SK-N-SH (cell line): Measurements from ENCODE around the gene CELA3B. TPM values are rescaled to one million over a fixed set of nuclear protein-coding genes. Genes with fewer than 3 reads are reported as not detected.

Source experiments
- CTCF ChIA-PET: fragments of 300-600, 350-600 bp; formaldehyde crosslinking; extraction: SDS; loops from one replicate; lab custom pipeline; 2021; lab: Yijun Ruan, JAX
- POLR2A ChIA-PET: fragments of 350-600 bp; sonication (Branson Sonifier 250); formaldehyde crosslinking; extraction: SDS; loops from one replicate; lab custom pipeline; 2020; ENCODE audit warnings: antibody characterized with exemption, inconsistent platforms; lab: Yijun Ruan, JAX
- DNase-seq: peaks from one replicate; pipeline ENCODE4 v3.0.0; 2012
- H2AFZ ChIP-seq: fragments of 200-600 bp; sonication (generic); 2 replicates; pipeline ENCODE4 v1.8.1; 2016; ENCODE audit warnings: antibody characterized with exemption, mild to moderate bottlenecking, low read depth
- H3F3A ChIP-seq: fragments of 200-600 bp; sonication (generic); replicated peaks from 2 replicates; pipeline ENCODE3; 2016; ENCODE audit warnings: antibody characterized with exemption, mild to moderate bottlenecking; ENCODE audit not compliant: insufficient read depth
- H3K27ac ChIP-seq, 2 experiments: fragments of 200-500 bp in 1 of 2; fragments of 200-600 bp in 1 of 2; sonication (Bioruptor generic) in 1 of 2; sonication (generic), shearing (Covaris generic) in 1 of 2; 2 replicates each; pipeline versions ENCODE4 v1.5.1 to v1.6.1; 2014 to 2016; ENCODE audit warnings: low read depth in 2 of 2, inconsistent platforms in 1 of 2, low read length in 1 of 2, mild to moderate bottlenecking in 1 of 2, mixed read lengths in 1 of 2
- H3K27me3 ChIP-seq: fragments of 200-600 bp; sonication (generic), shearing (Covaris generic); 2 replicates; pipeline ENCODE4 v1.6.1; 2016; ENCODE audit warnings: mixed run types; ENCODE audit not compliant: insufficient read depth
- H3K36me3 ChIP-seq, 2 experiments: fragments of 200-500 bp in 1 of 2; fragments of 200-600 bp in 1 of 2; sonication (Bioruptor generic) in 1 of 2; sonication (generic) in 1 of 2; replicated peaks in 1 of 2; 2 replicates each; pipeline versions ENCODE3 to v1.5.1; 2014 to 2016; ENCODE audit warnings: low read length in 1 of 2, mild to moderate bottlenecking in 1 of 2; ENCODE audit not compliant: insufficient read depth in 2 of 2, control insufficient read depth in 1 of 2
- H3K4me1 ChIP-seq, 2 experiments: fragments of 200-500 bp in 1 of 2; fragments of 200-600 bp in 1 of 2; sonication (Bioruptor generic) in 1 of 2; sonication (generic), shearing (Covaris generic) in 1 of 2; 2 replicates each; pipeline versions ENCODE4 v1.5.1 to v1.6.1; 2014 to 2016; ENCODE audit warnings: low read depth in 1 of 2, low read length in 1 of 2, mixed run types in 1 of 2; ENCODE audit not compliant: insufficient read depth in 2 of 2, control insufficient read depth in 1 of 2
- H3K4me2 ChIP-seq: fragments of 200-600 bp; sonication (generic), shearing (Covaris generic); 2 replicates; pipeline ENCODE4 v1.6.1; 2017; ENCODE audit warnings: mixed run types
- H3K4me3 ChIP-seq, 2 experiments: fragments of 200-500 bp in 1 of 2; fragments of 200-600 bp in 1 of 2; sonication (Bioruptor generic) in 1 of 2; sonication (generic), shearing (Covaris generic) in 1 of 2; 2 replicates each; pipeline versions ENCODE4 v1.5.1 to v1.8.1; 2014 to 2016; ENCODE audit warnings: low read depth in 2 of 2, inconsistent platforms in 1 of 2, low read length in 1 of 2, mild to moderate bottlenecking in 1 of 2, mixed read lengths in 1 of 2, moderate library complexity in 1 of 2
- H3K79me2 ChIP-seq: fragments of 200-600 bp; sonication (generic); 2 replicates; pipeline ENCODE4 v1.8.1; 2017; ENCODE audit warnings: mild to moderate bottlenecking; ENCODE audit not compliant: insufficient read depth
- H3K9ac ChIP-seq: fragments of 200-600 bp; sonication (generic); 2 replicates; pipeline ENCODE4 v1.6.1; 2017; ENCODE audit warnings: mixed run types
- H3K9me2 ChIP-seq: fragments of 200-600 bp; sonication (generic); 2 replicates; pipeline ENCODE4 v1.6.1; 2017; ENCODE audit warnings: mixed run types
- H3K9me3 ChIP-seq: fragments of 200-600 bp; sonication (generic); 2 replicates; pipeline ENCODE4 v1.6.1; 2017; ENCODE audit warnings: mixed run types, mild to moderate bottlenecking, moderate library complexity
- H4K20me1 ChIP-seq: fragments of 200-600 bp; sonication (generic); 2 replicates; pipeline ENCODE4 v1.6.1; 2017; ENCODE audit warnings: mild to moderate bottlenecking, mixed run types; ENCODE audit not compliant: insufficient read depth
- CHD2 ChIP-seq: fragments of 150-350 bp; IDR thresholded peaks from 2 replicates; pipeline ENCODE4 v1.6.1; 2018; ENCODE audit warnings: low read length; ENCODE audit not compliant: partially characterized antibody
- CTCF ChIP-seq: fragments of 200-600 bp; sonication (generic); IDR thresholded peaks from 2 replicates; pipeline ENCODE4 v1.6.1; 2017; ENCODE audit warnings: antibody characterized with exemption, mild to moderate bottlenecking, moderate library complexity
- ELF1 ChIP-seq: IDR thresholded peaks from 2 replicates; pipeline ENCODE4 v1.4.0; 2012
- EP300 ChIP-seq, 2 experiments: IDR thresholded peaks; 2 replicates each; pipeline versions ENCODE4 v1.4.0 to v1.6.1; 2012; ENCODE audit warnings: borderline replicate concordance in 1 of 2, low read depth in 1 of 2, low read length in 1 of 2
- EZH2phosphoT487 ChIP-seq: fragments of 200-600 bp; sonication (generic); IDR thresholded peaks from 2 replicates; pipeline ENCODE4 v1.6.1; 2017; ENCODE audit warnings: low read depth, mixed run types, mild to moderate bottlenecking, antibody characterized with exemption, moderate library complexity, borderline replicate concordance
- FOSL2 ChIP-seq: IDR thresholded peaks from 2 replicates; pipeline ENCODE4 v1.4.0; 2012; ENCODE audit warnings: low read depth, mild to moderate bottlenecking, moderate library complexity, borderline replicate concordance
- FOXJ3 ChIP-seq: sonication (generic); formaldehyde crosslinking; IDR thresholded peaks from 2 replicates; pipeline ENCODE4 v1.5.1; 2020; ENCODE audit warnings: mild to moderate bottlenecking, missing genetic modification reagents
- GABPA ChIP-seq: IDR thresholded peaks from 2 replicates; pipeline ENCODE4 v1.4.0; 2012; ENCODE audit warnings: low read depth, mild to moderate bottlenecking
- GATA2 ChIP-seq: sonication (generic); formaldehyde crosslinking; IDR thresholded peaks from 2 replicates; pipeline ENCODE4 v1.5.0; 2020; ENCODE audit warnings: mild to moderate bottlenecking, missing genetic modification reagents
- JUND ChIP-seq: IDR thresholded peaks from 2 replicates; pipeline ENCODE4 v1.4.0; 2012
- MAX ChIP-seq: IDR thresholded peaks from 2 replicates; pipeline ENCODE4 v1.4.0; 2012; ENCODE audit warnings: low read depth
- MEF2A ChIP-seq: IDR thresholded peaks from 2 replicates; pipeline ENCODE4 v1.4.0; 2012; ENCODE audit warnings: low read depth, borderline replicate concordance
- NRF1 ChIP-seq: IDR thresholded peaks from 2 replicates; pipeline ENCODE4 v1.6.1; 2012; ENCODE audit warnings: low read depth, mild to moderate bottlenecking, low read length
- PBX3 ChIP-seq: IDR thresholded peaks from 2 replicates; pipeline ENCODE4; 2012
- RAD21 ChIP-seq: IDR thresholded peaks from 2 replicates; pipeline ENCODE4 v1.6.1; 2012; ENCODE audit warnings: mild to moderate bottlenecking, low read length
- RCOR1 ChIP-seq: fragments of 150-350 bp; IDR thresholded peaks from 2 replicates; pipeline ENCODE4 v1.6.1; 2017; ENCODE audit warnings: antibody characterized with exemption, low read length
- RFX5 ChIP-seq: IDR thresholded peaks from 2 replicates; pipeline ENCODE4 v1.6.1; 2012; ENCODE audit warnings: mild to moderate bottlenecking, improper control_type of control experiment, low read length
- RXRA ChIP-seq: IDR thresholded peaks from 2 replicates; pipeline ENCODE4 v1.4.0; 2012; ENCODE audit warnings: low read depth, mild to moderate bottlenecking, borderline replicate concordance
- SIN3A ChIP-seq: IDR thresholded peaks from 2 replicates; pipeline ENCODE4 v1.6.1; 2012; ENCODE audit warnings: low read depth, mild to moderate bottlenecking, low read length, moderate library complexity, borderline replicate concordance
- SMC3 ChIP-seq: IDR thresholded peaks from 2 replicates; pipeline ENCODE4 v1.6.1; 2012; ENCODE audit warnings: low read depth, low read length, improper control_type of control experiment
- TAF1 ChIP-seq: IDR thresholded peaks from 2 replicates; pipeline ENCODE4 v1.6.1; 2012; ENCODE audit warnings: low read depth, mild to moderate bottlenecking, low read length, moderate library complexity, borderline replicate concordance
- TCF12 ChIP-seq: IDR thresholded peaks from 2 replicates; pipeline ENCODE4 v1.4.0; 2012
- TEAD4 ChIP-seq: IDR thresholded peaks from 2 replicates; pipeline ENCODE4 v1.4.0; 2012; ENCODE audit warnings: mild to moderate bottlenecking, borderline replicate concordance; ENCODE audit not compliant: insufficient read depth
- USF2 ChIP-seq: fragments of 150-350 bp; IDR thresholded peaks from 2 replicates; pipeline ENCODE4 v1.6.1; 2017; ENCODE audit warnings: antibody characterized with exemption, low read length, low read depth, borderline replicate concordance
- YY1 ChIP-seq: IDR thresholded peaks from 2 replicates; pipeline ENCODE4 v1.4.0; 2012; ENCODE audit warnings: low read depth, mild to moderate bottlenecking
- ZBTB33 ChIP-seq: IDR thresholded peaks from 2 replicates; pipeline ENCODE4 v1.4.0; 2012; ENCODE audit warnings: low read depth, borderline replicate concordance
- WGBS: methylation state at CpG from one replicate; pipeline ENCODE4 v1.1.6; 2017; ENCODE audit warnings: low lambda C conversion rate; 5-methylcytosine and 5-hydroxymethylcytosine counted together
- polyA plus RNA-seq, 3 experiments: library from polyadenylated mRNA; depleted of rRNA; stranded (reverse); fragments of >200 nt; gene quantifications; 2 replicates each; pipeline ENCODE4 v1.2.3, GENCODE V29; 2012

The CELA3B gene
- polyA plus RNA-seq, 1 of the 3 experiments (the other 2 are of a cell fraction): not detected

GRCh38 chr1:22025368-22026155 lies 48.7 kb downstream of the CELA3B start:
- POLR2A ChIA-PET: interaction anchor here (0.6 to 2.7 kb wide), 3 partner anchors 10 to 244 kb away, joined by 3 to 29 read pairs (median 4); partner anchors contain the start of gene CDC42
- no peak for TF ChIP-seq FOXJ3 (CRISPR knock-in tag)
- TF ChIP-seq TCF12: no peak
- TF ChIP-seq CTCF: no peak
- 0 out of 2 replicates have a peak, but pooled peaks have one; percentile 53 for TF ChIP-seq ZBTB33
- no peak for TF ChIP-seq EZH2phosphoT487
- TF ChIP-seq MEF2A: peak; percentile 91; the same call in 1 of the 2 replicates
- TF ChIP-seq TAF1: peak; percentile 78; the same call in 1 of the 2 replicates
- TF ChIP-seq NRF1: no peak
- TF ChIP-seq EP300 (IDR thresholded peaks at IDR 0.05; ENCODE audit: borderline replicate concordance in 1 of 2, low read depth in 1 of 2, low read length in 1 of 2): 0 out of 4 replicates have a peak, but pooled peaks of 1 of the 2 experiments have one; percentile 6
- TF ChIP-seq FOSL2: peak; percentile 64
- peak; percentile 73 for TF ChIP-seq JUND
- no peak for TF ChIP-seq RXRA
- TF ChIP-seq USF2: no peak
- peak; percentile 74 for TF ChIP-seq GATA2 (CRISPR knock-in tag)
- peak; percentile 94 for TF ChIP-seq GABPA
- TF ChIP-seq TEAD4: no peak
- peak; percentile 74; the same call in 1 of the 2 replicates for TF ChIP-seq ELF1
- peak; percentile 50; the same call in 1 of the 2 replicates for TF ChIP-seq SIN3A
- TF ChIP-seq RAD21: no peak
- 0 out of 2 replicates have a peak, but pooled peaks have one; percentile 1 for TF ChIP-seq YY1
- TF ChIP-seq PBX3: peak; percentile 10; the same call in 1 of the 2 replicates
- TF ChIP-seq SMC3: peak; percentile 5; the same call in 1 of the 2 replicates
- TF ChIP-seq CHD2: peak; percentile 76
- TF ChIP-seq RCOR1: peak; percentile 74
- no peak for TF ChIP-seq RFX5
- peak; percentile 82 for TF ChIP-seq MAX

More at GRCh38 chr1:22025368-22026155, 48.7 kb downstream of the CELA3B start:
- H3F3A ChIP-seq: peaks cover 21% of the 10 kb centered on the region
- H3K36me3 ChIP-seq: peaks cover 0 to 2% of the 10 kb centered on the region in 2 experiments
- no peaks in the 10 kb centered on the region for H3K9me2 ChIP-seq
- H3K27me3 ChIP-seq: no peaks in the 10 kb centered on the region
- peak overlapping the region; percentile 90 for H3K4me2 ChIP-seq
- no peaks in the 10 kb centered on the region for H3K9me3 ChIP-seq
- peak; percentile 89 for DNase-seq
- H2AFZ ChIP-seq: peak overlapping the region; percentile 92
- peaks cover 0 to 9% of the 10 kb centered on the region in 2 experiments; a peak in 1 of 4 replicates for H3K4me1 ChIP-seq
- peak overlapping the region; percentile 100 for H3K9ac ChIP-seq
- H3K27ac ChIP-seq: peak overlapping the region; percentile 93 to 99
- peaks cover 17% of the 10 kb centered on the region for H3K79me2 ChIP-seq
- under 1% methylated on average over 41 of the region's 42 CpGs for WGBS
- CTCF ChIA-PET: interaction anchor here (0.6 to 1.9 kb wide), 10 partner anchors 26 to 535 kb away, joined by 3 to 7 read pairs (median 3); partner anchors contain the start of genes CDC42 and HSPG2
- no peaks in the 10 kb centered on the region for H4K20me1 ChIP-seq
- H3K4me3 ChIP-seq: peak overlapping the region; percentile 77 to 97
